Skeletal muscle tissue (tissue), 4 donors: ENCODE results near the gene DPYD. TPM values are rescaled to one million over a fixed set of nuclear protein-coding genes. Genes with fewer than 3 reads are reported as not detected.

ENCODE experiments used
- H3K27ac ChIP-seq: one replicate; pipeline ENCODE4 v1.7.0; 2013; ENCODE audit warnings: mild to moderate bottlenecking, low read depth, low read length, inconsistent platforms
- H3K27me3 ChIP-seq, 3 donors: one replicate each; pipeline ENCODE4 v1.7.0; 2013; ENCODE audit warnings: low read length in 3 of 3; ENCODE audit not compliant: control insufficient read depth in 3 of 3, insufficient read depth in 3 of 3
- H3K36me3 ChIP-seq, 3 donors: one replicate each; pipeline ENCODE4 v1.7.0; 2013; ENCODE audit warnings: low read length in 3 of 3; ENCODE audit not compliant: control insufficient read depth in 3 of 3, insufficient read depth in 3 of 3
- H3K4me1 ChIP-seq, 3 donors: one replicate each; pipeline ENCODE4 v1.7.0; 2013; ENCODE audit warnings: low read length in 3 of 3, mild to moderate bottlenecking in 3 of 3; ENCODE audit not compliant: control insufficient read depth in 3 of 3, insufficient read depth in 3 of 3
- H3K4me3 ChIP-seq, 3 donors: one replicate each; pipeline ENCODE4 v1.7.0; 2013; ENCODE audit warnings: low read length in 3 of 3
- H3K9ac ChIP-seq, 3 donors: one replicate each; pipeline ENCODE4 v1.7.0; 2013; ENCODE audit warnings: low read length in 3 of 3, mild to moderate bottlenecking in 3 of 3, moderate library complexity in 2 of 3, low read depth in 1 of 3
- H3K9me3 ChIP-seq, 3 donors: one replicate each; pipeline ENCODE4 v1.7.0; 2013; ENCODE audit warnings: low read length in 3 of 3; ENCODE audit not compliant: control insufficient read depth in 3 of 3
- total RNA-seq: library from RNA; depleted of rRNA; stranded (reverse); fragments of >200 nt; gene quantifications from one replicate; pipeline ENCODE4 v1.2.3, GENCODE V29; 2014
- donor health status: Osteomylitis.

Gene DPYD
- total RNA-seq, 1 donor from 2014 or later = 18.8 TPM

DNA sequence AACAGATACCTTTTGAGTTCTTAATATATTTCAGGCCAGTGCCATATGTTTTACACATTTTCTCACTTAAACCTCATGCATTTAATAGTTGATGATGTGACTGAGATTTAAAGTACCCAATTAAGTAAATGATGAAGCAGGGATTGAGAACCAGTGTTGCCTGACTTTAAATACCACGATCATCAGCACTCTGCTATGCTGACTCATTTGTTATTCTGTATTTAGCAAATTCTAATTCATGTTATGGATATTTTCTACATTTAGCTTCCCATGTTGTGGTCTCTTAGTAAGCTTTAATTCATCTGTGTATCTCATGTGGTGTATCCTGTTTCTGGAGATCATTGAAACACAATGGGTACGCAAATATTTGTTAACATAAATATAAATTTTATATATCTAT lies 836.3 kb downstream of the DPYD start:
- Histone ChIP-seq H3K27ac (no peak overlapping the region), H3K9me3 (no peaks in the 10 kb centered on the region), H3K4me3 (no peak overlapping the region), H3K4me1 (no peaks in the 10 kb centered on the region), H3K36me3 (no peaks in the 10 kb centered on the region), H3K27me3 (no peaks in the 10 kb centered on the region), H3K9ac (no peak overlapping the region)

DNA sequence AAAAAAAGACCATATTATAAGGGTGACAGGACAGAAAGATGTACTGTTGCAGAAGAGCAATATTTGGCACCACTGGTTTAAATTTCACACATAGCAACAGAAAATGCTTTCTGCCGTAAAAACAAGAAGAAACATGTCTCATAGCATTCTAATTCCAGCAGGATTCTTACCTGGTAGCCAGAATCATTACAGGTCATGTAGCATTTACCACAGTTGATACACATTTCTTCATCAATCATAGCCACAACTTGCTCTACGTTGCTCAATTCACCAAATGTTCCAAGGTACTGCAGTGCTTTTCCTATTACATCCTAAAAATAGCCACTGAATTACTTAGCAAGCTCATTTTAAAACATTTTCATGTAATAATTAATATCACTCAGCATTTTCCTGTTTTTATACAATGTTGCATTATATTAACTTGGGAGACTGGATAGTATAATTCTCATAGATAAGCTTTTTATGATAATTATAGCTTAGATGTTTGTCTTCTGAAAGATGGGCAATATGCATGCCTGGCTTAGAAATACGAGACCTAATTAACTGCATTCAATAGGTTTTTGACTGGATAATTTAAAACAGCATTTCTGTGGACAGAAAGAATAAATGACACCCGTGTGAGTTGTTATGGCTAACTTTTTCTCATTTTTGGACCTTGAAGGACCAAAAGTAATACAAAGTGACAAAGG lies 838.5 kb downstream of the DPYD start:
- no peaks in the 10 kb centered on the region for H3K4me1 ChIP-seq

DNA sequence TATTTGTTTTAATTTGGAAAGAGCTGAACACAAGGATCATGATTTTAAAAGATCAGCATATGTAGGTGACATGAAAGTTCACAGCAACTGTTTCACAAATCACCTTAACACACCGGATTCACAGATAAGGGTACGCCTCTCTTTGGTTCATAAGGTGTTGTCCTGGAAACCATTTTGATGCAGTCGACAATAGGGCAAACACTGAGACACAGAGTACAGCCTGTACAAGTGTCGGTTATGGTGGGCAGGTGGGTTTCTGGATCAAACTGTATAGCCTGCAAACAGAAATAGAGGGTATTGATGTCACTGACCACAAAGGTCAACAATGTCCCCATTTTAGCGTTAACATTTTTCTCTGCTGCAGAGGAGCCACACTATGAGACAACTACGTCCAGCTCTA lies 842.0 kb downstream of the DPYD start:
- H3K27me3 ChIP-seq = no peaks in the 10 kb centered on the region
- no peak overlapping the region for H3K4me3 ChIP-seq
- no peak overlapping the region for H3K27ac ChIP-seq
- no peaks in the 10 kb centered on the region for H3K9me3 ChIP-seq
- H3K9ac ChIP-seq = no peak overlapping the region
- H3K36me3 ChIP-seq = no peaks in the 10 kb centered on the region
- no peaks in the 10 kb centered on the region for H3K4me1 ChIP-seq

More for the DNA sequence above, 838.5 kb downstream of the DPYD start:
- no peaks in the 10 kb centered on the region for H3K36me3 ChIP-seq
- H3K9me3 ChIP-seq = no peaks in the 10 kb centered on the region
- H3K27me3 ChIP-seq = no peaks in the 10 kb centered on the region
- no peak overlapping the region for H3K27ac ChIP-seq
- H3K4me3 ChIP-seq = no peak overlapping the region
- H3K9ac ChIP-seq = no peak overlapping the region

DNA sequence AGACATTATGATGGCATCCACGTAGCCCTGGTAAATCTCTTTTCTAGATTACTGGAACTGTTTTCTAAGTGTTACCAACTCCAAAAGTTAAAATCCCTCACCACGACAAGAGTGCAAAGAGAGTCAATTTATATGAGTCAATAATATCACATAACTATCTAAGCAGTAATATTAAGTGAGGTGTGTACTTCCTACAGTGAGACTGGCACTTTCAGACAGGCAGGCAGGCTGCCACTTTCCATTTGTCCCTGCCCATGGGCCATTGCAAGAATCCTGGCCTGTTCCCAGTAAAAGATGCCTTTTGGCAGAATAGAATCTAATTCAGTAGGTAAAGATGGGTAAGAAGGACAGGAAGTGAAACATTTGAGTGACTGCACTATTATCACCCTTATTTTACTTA lies 843.6 kb downstream of the DPYD start:
- H3K27ac ChIP-seq = no peak overlapping the region

DNA sequence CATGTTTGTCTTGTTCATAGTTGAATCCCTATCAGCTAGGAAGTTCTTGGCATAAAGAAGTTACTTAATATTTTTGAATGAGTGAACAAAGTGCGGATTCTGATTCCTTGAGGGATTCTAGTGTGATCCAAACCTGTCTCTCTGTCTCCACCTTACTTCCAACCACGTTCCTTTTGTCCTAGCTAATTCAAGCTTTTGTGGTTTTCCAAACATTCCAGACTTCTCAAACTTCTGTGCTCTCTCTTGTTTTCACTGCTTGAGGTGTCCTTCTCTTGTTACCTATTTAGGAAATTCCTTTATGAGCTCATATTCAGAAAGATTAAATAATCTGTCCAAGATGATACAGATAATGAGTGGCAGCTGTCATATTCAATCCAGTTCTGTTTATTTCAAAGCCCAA lies 846.1 kb downstream of the DPYD start:
- H3K4me3 ChIP-seq = no peak overlapping the region
- no peak overlapping the region for H3K27ac ChIP-seq
- no peaks in the 10 kb centered on the region for H3K4me1 ChIP-seq
- no peaks in the 10 kb centered on the region for H3K36me3 ChIP-seq
- H3K27me3 ChIP-seq = no peaks in the 10 kb centered on the region
- H3K9ac ChIP-seq = no peak overlapping the region
- H3K9me3 ChIP-seq = no peaks in the 10 kb centered on the region

More for the DNA sequence above, 843.6 kb downstream of the DPYD start:
- H3K36me3 ChIP-seq = no peaks in the 10 kb centered on the region
- no peaks in the 10 kb centered on the region for H3K4me1 ChIP-seq
- no peaks in the 10 kb centered on the region for H3K27me3 ChIP-seq
- no peak overlapping the region for H3K9ac ChIP-seq
- H3K4me3 ChIP-seq = no peak overlapping the region
- H3K9me3 ChIP-seq = no peaks in the 10 kb centered on the region

DNA sequence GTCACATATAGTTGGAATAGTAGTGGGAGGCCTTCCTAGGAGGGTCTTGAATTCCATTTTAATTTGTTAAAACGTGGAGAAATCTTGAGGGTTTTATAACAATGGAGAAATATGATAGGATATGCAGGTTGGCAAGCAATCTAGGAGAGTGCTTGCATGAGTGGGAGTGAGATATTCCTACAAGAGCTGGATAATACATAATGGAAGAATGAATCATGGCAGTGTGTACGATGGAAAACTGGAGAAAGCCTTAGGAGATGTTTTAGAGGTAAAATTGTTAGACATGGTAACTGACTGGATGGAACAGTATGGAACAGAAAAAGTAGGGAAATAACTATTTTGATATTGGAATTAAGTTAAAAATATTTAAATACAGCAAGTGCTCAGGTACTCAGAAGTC lies 846.9 kb downstream of the DPYD start:
- H3K4me1 ChIP-seq = no peaks in the 10 kb centered on the region

DNA sequence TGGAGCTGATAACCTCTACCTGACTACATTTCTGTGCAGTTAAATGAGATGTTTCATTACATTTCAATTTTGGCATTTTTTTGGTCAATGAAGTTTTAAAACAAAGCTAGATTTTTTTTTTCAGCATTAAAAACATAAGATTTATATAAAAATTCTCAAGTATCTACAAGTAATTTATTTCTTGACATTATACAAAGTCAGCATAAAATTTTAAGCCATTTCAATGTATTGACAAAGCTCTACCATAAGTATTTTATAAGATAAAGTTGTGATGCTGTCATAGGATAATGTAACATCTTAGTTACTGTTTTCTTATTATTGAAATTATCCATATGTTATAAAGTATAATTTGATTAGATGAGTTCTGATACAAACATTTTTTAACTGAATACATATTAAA lies 847.7 kb downstream of the DPYD start:
- no peaks in the 10 kb centered on the region for H3K27me3 ChIP-seq
- no peaks in the 10 kb centered on the region for H3K9me3 ChIP-seq
- no peak overlapping the region for H3K9ac ChIP-seq
- no peaks in the 10 kb centered on the region for H3K4me1 ChIP-seq
- H3K4me3 ChIP-seq = no peak overlapping the region
- no peaks in the 10 kb centered on the region for H3K36me3 ChIP-seq
- no peak overlapping the region for H3K27ac ChIP-seq

More for the DNA sequence above, 846.9 kb downstream of the DPYD start:
- H3K9me3 ChIP-seq = no peaks in the 10 kb centered on the region
- H3K4me3 ChIP-seq = no peak overlapping the region
- no peak overlapping the region for H3K9ac ChIP-seq
- H3K36me3 ChIP-seq = no peaks in the 10 kb centered on the region
- H3K27ac ChIP-seq = no peak overlapping the region
- H3K27me3 ChIP-seq = no peaks in the 10 kb centered on the region

DNA sequence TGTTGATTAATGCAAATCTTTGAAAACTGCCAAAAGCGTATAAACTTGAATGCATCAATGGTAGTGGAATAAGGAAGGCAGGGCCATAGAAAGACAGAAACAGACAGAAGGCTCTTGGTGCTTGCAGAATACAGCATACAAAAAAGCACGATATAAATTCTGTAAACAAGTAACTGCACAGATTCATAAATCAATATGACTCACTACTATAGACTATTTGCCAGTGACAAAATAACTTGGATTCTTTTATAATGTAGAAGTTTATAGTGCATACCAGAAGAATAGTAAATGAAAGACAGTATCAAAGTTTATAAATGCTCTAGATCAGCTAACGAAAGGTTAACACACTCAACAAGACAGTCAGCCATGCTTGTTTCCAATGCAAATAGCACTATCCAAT lies 849.7 kb downstream of the DPYD start:
- Histone ChIP-seq H3K4me3 (no peak overlapping the region), H3K27ac (no peak overlapping the region), H3K9me3 (peaks cover 0 to 5% (median 3%) of the 10 kb centered on the region in 3 donors)

DNA sequence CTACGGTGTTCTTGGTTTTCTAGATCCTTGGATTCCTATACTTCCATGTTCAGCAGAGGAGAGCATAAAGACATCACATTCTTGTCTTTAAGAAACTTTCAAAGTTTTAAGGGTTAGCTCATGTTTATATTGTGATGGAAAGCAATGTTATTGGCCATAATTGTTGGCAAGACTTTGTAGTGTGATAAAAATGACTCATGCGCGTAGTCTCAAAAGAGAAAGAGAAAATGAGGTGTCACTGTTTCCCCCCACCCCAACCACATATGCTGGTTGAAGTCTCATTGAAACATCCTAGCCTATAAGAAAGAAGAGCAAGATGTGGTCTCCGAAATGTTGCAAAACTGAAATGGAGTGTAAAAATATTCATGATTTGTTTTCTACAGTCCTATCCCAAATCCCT lies 850.5 kb downstream of the DPYD start:
- no peak overlapping the region for H3K4me3 ChIP-seq
- peaks cover 0 to 6% (median 3%) of the 10 kb centered on the region in 3 donors for H3K9me3 ChIP-seq

More for the DNA sequence above, 849.7 kb downstream of the DPYD start:
- Histone ChIP-seq H3K36me3 (no peaks in the 10 kb centered on the region), H3K4me1 (no peaks in the 10 kb centered on the region), H3K27me3 (no peaks in the 10 kb centered on the region), H3K9ac (no peak overlapping the region)

DNA sequence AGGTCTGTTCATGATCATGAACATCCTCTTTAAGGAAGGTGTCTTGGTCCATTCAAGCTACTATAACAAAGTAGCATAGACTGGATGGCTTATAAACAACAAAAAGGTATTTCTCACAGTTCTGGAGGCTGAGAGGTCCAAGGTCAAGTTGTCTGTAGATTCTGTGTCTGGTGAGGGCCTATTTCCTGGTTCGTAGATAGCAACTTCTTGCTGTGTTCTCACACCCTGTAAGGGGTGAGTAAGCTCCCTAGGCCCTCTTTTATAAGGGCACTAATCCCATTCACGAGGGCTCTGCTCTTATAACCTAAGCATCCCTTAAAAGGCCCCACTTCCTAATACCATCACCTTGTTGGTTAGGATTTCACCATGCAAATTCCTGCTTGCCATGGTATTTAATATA lies 851.5 kb downstream of the DPYD start:
- H3K9me3 ChIP-seq = peaks cover 0 to 6% (median 3%) of the 10 kb centered on the region in 3 donors
- H3K4me1 ChIP-seq = no peaks in the 10 kb centered on the region
- no peak overlapping the region for H3K27ac ChIP-seq
- H3K27me3 ChIP-seq = no peaks in the 10 kb centered on the region
- no peaks in the 10 kb centered on the region for H3K36me3 ChIP-seq
- H3K9ac ChIP-seq = no peak overlapping the region
- no peak overlapping the region for H3K4me3 ChIP-seq

More for the DNA sequence above, 850.5 kb downstream of the DPYD start:
- H3K27me3 ChIP-seq = no peaks in the 10 kb centered on the region
- H3K4me1 ChIP-seq = no peaks in the 10 kb centered on the region
- H3K9ac ChIP-seq = no peak overlapping the region
- H3K27ac ChIP-seq = no peak overlapping the region
- no peaks in the 10 kb centered on the region for H3K36me3 ChIP-seq
